HG02938 (cell line): ENCODE measurements around the gene TBX2.

Experiments used
- ATAC-seq: cut with Tn5 transposase; IDR thresholded peaks from one replicate; pipeline ENCODE4 v1.9.1; 2021; ENCODE audit warnings: mild to moderate bottlenecking, moderate library complexity; ENCODE audit not compliant: unreplicated experiment

The TBX2 gene

DNA sequence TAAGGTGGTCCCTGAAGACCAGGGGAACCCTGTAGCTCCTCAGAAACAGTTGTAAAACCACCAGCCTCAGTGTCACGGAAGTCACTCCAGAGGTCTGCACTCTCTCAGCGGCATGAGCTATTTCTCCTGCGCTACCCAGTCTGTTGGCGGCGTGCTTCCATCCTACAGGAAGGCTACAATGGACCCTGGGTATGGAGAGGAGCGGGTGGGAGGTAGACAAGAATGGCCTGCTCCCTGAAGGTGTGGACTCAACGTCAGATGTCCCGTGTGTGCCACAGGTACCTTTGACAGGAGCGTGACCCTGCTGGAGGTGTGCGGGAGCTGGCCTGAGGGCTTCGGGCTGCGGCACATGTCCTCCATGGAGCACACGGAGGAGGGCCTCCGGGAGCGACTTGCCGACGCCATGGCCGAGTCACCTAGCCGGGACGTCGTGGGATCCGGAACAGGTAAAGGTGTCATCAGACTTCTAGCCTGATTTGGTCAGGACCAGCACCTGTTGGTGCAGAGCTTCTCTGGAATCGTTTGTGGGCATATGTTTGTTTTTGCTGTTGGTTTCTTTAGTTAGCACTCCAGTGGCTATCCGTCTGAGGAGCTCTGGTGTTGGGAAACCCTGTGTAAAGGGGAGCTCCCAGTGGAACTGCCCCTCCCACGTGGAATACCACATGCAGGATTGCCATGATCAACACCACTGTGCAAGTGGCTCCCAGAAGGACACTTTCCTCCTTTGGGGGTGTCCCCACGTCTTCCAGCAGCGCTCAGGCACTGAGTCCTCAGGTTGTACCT lies 31.4 kb upstream of the TBX2 start:
- no peak for ATAC-seq

GRCh38 chr17:61368832-61369450 lies 30.7 kb upstream of the TBX2 start:
- no peak for ATAC-seq

GRCh38 chr17:61369751-61370150 lies 29.9 kb upstream of the TBX2 start:
- ATAC-seq, result no peak

- ATAC-seq, result no peak
These were observed 28.5 kb upstream of the TBX2 start for GRCh38 chr17:61371179-61371578.

DNA sequence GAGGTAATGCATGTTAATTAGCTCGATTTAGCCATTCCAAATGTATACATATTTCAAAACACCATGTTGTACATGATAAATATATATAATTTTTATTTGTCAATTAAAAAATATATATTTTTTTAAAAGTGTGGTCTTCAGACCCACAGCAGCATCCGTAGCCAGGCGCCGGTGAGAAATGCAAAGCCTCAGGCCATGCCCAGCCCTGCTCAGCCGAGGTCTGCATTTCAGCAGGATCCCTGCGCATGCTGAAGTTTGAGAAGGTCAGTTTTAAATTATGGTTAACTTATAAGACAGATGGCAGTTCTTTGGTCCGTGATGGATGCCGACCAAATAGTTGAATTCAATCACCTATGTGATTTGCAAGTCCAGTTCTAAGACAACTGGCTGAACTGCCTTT lies 28.0 kb upstream of the TBX2 start:
- no peak for ATAC-seq

DNA sequence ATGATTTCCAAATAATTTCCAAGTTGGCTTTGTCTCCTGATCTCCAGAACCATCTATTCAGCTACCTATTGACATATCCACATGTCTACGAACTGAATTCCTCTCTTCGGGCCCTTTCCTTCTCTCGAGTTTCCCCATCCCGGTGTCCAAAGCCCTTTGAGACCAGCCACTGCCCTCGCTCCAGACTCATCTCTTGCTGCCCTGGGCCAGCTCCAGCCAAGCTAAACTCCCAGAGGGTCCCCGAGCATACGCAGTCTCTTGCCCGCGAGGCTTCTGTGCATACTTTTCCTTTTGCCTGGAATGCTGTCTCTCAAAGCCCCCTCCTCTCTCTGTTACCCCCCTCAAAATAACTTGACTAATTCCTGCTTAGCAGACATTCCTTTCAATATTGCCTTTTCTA lies 27.2 kb upstream of the TBX2 start:
- ATAC-seq, result no peak

DNA sequence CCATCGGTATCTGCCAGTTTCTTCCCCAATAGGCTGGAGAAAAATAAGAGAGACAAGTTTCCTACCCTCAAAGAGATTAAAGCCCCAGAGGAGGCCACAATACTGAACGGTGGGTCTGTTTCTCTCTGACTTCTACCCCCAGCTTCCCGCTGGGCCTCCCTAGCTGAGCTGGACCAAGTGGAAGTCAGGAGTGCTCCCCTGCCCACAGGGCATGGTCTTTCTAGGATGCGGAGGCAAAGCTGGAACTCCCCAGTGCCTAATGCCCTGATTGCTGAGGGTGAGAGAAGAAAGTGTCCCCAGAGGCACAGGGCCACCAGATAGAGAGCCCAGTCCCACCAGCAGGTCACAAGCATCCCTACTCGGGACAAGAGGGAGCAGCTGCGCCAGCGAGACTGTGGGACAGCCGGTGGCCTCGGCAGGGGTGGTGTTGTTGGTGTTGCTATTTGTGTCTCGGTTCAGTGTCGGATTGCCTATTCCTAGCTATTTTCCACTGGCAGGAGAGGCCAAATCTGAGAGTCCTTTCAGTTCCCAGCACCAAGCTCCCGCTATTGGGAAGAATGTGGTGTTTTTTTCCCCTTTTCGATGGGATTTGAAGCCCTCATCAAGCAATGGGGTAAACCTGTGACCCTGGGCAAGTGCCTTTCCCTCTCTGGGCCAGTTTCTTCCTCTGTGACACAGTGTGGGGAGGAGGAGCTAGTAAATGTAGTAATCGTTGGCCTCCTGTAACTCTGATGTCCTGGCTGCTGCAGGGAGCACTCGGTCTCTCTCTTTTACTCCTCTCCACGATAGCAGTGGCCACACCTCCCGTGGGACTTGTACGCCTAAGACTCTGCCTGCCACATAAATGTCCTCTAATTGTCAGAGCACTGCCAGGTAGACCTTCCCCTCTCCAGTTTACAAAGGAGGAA lies 22.5 kb upstream of the TBX2 start:
- no peak for ATAC-seq

DNA sequence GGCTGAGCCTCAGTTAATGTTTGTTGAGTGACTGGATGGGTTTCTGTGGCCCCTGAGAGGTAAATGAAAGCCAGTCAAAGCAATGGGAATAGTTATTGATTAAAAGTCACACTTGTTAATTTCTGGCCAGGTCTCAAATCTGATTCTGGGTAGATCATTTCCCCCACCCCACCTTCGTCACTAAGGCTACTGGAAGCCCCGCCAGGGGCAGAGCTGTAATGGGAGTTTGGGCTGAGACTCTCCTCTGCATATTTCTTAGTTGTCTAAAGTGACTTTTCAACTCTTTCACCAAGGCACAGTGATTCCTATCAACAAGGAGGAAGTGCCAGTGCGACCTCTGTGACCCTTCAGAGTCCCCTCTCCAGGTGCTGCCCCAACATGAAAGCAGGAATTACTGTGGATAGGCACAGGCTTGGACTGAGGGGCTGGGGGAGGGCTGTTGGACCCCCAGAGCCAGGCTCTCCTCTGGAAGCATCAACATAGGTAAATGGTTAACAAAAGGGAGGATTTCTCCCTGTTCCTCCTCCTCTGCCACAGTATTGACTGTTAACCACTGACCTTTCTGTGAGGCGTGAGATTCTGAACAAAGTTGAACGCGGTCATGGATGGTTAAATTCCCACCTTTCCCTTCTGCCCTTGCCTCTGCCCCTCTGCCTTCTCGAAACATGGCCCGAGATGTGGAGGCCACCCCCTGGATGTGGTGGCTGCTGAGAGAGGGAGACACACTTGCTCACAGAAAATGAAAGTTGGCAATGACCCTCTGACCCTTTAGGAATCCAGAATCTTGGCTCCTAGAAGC lies 20.8 kb upstream of the TBX2 start:
- no peak for ATAC-seq

- no peak for ATAC-seq
These were observed 20.0 kb upstream of the TBX2 start for GRCh38 chr17:61379457-61380216.

GRCh38 chr17:61380217-61380835 lies 19.3 kb upstream of the TBX2 start:
- ATAC-seq, result no peak

DNA sequence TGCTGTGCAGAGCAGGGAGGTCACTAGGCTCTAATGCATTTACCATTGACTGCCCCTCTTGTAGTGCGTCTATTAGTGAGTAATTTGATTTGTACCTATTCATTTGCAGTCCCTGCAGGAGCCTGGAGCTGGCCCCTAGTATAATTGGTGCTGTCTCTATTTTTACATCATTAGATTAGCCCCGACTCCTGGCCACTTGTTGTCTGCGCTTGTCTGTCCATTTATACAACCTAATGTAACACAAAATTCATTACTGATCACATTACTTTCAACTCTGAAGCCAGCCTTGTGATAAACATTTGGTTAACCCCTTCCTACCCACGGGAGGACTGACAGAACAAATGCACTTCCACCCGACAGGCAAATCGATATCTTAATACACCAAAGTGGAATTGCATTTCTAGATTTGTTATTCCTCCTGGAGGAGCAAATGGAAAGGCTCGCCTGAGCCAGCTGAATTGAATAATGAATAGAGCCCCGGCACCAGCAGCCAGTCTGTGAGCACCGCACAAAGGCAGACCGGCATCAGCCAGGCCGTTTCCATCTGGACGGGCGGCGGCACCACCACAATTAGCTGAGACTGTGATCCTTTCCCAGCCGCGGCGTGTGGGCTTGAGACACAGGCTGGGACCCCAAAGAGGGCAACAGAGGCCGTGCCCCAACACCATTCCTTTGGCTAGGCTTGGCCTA lies 18.7 kb upstream of the TBX2 start:
- ATAC-seq, result no peak

GRCh38 chr17:61381537-61381936 lies 18.1 kb upstream of the TBX2 start:
- no peak for ATAC-seq

- ATAC-seq, result no peak
These were observed 16.6 kb upstream of the TBX2 start for GRCh38 chr17:61382796-61383688.

DNA sequence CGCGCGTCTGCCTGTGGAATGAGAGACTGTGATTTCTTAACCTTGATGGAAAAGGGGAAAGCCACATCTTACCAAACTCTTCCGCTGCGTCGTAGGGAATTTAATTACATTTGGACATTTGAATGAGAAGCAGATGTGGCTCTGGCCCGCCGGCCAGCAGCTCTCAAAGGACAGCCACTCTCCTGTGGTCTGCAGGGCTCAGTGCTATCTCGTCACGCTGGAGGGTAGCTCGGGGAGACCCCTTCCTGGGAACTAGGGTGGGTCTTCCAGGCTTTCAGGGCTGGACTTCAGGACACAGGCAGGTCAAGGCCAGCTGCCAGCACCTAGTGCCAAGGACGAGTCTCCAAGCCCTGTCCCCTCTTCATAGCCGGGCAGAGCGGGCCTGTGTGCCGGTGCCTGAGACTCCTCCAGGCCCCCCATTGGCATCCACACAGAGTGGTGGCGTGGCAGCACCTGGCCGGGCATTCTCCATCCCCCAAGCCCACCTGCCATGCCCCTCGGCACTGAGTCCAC lies 15.9 kb upstream of the TBX2 start:
- no peak for ATAC-seq

DNA sequence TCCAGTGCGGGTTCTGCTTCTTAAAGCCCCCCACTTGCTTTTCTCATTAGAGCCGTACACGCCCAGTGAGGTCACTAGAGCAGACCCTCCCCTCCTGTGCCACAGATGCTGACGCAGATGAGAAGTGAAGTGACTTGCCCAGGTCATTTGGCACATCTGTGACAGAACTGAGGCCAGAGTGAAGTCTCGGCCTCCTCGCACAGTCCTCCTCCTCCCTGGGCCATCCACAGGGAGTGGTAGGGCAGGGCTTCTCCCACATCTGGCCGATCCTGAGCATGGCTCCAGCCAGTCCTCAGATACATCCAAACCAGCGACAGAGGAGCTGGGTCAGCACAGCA lies 15.3 kb upstream of the TBX2 start:
- ATAC-seq, result no peak

- no peak for ATAC-seq
These were observed 14.7 kb upstream of the TBX2 start for GRCh38 chr17:61384692-61385576.
